GM19463 (cell line): ENCODE data around the gene LAMB4.

Experiments used
- ATAC-seq: cut with Tn5 transposase; IDR thresholded peaks from one replicate; pipeline ENCODE4 v1.9.1; 2021; ENCODE audit warnings: mild to moderate bottlenecking, moderate library complexity; ENCODE audit not compliant: unreplicated experiment

LAMB4 gene

DNA sequence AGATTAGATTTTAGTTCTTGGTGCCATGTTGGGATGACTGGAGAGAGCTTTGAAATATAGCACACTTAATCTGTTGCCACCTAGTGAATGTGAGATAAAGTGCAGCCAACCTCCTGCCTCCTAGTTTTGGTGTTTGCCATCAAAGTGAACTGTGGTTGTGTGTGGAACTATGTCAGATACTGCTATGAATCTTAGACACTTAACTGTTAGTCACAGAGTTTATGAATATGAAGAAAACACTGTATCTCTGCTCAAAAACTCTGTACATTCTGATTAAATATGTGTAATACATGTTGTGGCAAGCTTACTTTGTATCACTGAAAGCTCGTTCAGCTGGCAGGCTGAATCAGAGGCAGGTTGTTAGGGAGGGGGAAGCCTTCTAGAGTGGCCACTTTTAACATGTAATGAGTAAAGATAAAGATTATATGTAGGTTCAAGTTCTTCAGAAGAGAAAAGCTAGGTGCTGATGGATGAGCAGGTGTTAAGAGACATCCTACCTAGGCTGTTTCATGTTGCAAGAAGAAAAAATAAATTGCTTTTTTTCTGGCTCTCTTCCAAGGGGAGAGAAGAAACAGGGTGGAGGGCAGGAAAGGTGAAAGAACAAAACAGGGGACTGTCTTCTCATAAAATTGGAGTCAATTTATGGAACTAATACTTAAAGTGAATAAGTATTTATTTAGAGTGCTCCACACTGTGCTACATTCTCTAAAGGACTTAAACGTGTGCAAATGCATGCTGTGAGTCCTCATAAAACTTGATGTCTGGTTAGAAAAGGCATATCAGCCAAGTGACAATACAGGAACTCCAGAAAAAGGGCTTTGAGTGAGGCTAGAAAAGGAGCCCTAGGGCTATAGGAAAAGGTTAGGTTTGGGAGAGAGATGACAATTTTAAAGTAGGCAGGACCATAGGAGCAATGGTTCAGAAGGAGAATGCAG is 113.1 kb downstream of the LAMB4 start:
- no peak for ATAC-seq

DNA sequence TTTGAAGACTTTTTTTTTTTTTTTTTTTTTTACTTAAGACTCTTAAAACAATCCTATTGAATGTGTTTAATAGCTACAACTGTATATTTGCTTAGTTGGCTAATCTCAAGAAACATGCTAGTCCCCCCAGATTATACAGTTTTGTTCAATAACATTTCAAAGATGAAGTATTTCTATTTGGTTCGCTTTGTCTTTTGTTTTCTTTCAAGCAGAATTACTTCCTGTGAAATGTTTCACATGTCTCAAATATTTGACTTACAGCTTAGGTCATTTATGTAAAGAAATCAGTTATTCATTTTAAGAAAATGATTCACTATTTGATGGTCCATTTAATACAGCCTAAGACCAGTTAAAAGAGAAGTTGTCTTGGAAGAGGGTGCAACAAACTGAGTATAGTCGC is 114.4 kb downstream of the LAMB4 start:
- no peak for ATAC-seq

DNA sequence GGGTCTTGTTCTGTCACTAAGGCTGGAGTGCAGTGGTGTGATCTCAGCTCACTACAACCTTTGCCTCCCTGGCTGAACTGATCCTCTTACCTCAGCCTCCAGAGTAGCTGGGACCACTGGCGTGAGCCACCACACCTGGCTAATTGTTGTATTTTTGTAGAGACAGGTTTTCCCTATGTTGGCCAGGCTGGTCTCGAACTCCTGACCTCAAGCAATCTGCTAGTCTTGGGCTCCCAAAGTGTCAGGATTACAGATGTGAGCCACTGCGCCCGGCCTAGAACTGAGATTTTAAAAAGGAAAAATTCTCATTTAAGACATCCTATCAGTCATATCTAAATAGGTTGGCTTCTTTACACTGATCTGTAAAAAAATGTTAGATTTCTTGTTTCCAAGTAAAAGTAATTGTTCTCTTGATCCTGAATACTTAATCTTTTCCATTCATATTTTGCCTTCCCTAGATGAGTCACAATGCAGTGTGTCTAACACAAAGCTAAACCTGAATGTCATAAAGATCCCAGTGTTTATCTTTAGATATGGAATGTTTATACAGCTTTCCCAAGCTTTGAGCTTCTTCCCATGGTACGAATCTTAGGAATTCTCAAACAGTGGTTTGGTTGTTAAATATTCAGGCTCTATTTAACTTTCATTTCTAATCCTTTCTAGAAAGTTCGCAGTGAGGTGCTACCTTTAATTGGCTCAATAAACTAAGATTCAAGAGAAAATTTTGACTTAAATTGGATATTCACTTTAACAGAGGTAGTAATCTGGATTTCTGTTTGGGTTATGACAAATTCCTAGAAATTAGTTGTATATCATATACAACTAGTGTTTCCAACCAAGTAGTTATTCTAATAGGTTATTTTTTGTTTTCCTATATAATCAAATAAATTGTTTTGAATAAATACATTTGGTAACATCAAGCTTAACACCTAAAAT is 115.1 kb downstream of the LAMB4 start:
- ATAC-seq = no peak

GRCh38 chr7:108014215-108014614 is 115.9 kb downstream of the LAMB4 start:
- ATAC-seq = no peak

- ATAC-seq = no peak
These were observed 117.4 kb downstream of the LAMB4 start for GRCh38 chr7:108012499-108013430.

DNA sequence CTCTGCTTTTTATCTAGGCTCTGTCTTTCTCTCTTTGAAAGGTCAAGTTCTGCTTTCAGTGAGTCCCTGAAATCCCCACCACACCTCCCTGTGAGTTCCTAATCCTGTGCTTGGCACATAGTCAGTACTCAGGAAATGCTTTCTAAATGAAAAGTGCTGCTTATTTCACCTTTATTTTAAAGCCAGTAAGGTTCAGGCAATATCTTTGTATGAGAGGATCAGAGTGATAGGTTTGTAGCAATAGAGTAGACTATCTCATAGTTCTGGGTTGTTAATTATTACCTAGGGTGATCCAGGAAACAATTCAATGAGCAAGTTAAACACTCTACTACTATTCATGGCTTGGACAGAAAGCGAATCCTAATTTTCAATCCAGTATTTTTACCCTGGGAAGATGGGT is 119.8 kb downstream of the LAMB4 start:
- no peak for ATAC-seq

GRCh38 chr7:108009873-108010272 is 120.3 kb downstream of the LAMB4 start:
- no peak for ATAC-seq

DNA sequence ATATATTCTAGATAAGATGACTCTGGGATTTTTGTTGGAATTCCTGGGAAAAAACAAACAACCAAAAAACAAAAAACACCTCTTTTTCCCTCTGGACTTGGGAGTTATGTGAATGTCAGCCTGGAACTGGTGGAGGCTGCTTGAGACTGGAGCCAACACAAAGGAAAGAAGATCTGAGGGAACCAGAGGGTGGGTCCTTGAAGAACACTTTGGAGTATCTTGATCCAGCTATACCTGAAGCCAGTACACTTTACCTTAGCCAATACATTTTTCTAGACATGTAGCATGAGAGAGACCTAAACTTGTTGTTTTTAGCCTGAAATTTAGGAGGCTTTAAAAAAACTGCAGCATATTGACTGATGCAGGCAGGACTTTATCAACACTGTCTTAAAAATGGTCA is 121.3 kb downstream of the LAMB4 start:
- ATAC-seq = no peak

- ATAC-seq = no peak
These were observed 121.9 kb downstream of the LAMB4 start for GRCh38 chr7:108008240-108008639.

DNA sequence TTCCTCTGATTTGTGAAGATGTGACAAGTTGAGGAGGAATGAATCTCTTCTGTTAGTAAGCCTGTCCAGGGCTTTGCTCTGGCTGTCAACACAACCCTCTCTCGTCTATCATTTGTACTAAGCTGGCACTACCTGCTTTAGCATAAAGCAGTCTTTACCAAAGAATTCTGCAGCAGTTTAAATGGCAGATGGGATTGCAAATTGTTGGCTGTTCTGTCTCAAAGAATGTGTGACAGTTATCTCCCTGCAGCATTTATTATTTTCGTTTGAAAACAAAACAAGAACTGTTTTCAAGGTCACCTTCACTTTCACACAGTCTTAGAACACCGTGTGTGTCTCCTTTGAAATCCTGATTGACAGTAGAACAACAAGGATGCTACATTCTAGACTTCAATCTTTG is 122.4 kb downstream of the LAMB4 start:
- ATAC-seq = no peak

DNA sequence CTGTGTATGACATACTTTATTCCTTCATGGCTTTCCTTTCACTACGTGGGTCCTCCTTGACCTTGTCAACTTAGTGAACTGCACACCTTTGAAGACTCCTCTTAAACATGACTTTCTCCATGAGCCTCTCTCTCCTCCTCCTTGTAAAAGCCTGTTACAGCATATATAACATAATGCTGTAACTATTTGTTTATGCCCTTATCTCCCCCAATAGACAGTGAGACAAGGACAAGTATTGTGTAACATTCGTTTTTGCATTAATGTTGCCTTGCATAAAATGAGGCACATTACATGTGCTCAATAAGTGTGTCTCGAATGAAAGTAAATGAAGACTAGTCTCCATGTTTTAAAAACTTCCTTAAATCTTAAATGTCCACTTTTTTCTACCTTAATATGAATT is 122.9 kb downstream of the LAMB4 start:
- no peak for ATAC-seq

DNA sequence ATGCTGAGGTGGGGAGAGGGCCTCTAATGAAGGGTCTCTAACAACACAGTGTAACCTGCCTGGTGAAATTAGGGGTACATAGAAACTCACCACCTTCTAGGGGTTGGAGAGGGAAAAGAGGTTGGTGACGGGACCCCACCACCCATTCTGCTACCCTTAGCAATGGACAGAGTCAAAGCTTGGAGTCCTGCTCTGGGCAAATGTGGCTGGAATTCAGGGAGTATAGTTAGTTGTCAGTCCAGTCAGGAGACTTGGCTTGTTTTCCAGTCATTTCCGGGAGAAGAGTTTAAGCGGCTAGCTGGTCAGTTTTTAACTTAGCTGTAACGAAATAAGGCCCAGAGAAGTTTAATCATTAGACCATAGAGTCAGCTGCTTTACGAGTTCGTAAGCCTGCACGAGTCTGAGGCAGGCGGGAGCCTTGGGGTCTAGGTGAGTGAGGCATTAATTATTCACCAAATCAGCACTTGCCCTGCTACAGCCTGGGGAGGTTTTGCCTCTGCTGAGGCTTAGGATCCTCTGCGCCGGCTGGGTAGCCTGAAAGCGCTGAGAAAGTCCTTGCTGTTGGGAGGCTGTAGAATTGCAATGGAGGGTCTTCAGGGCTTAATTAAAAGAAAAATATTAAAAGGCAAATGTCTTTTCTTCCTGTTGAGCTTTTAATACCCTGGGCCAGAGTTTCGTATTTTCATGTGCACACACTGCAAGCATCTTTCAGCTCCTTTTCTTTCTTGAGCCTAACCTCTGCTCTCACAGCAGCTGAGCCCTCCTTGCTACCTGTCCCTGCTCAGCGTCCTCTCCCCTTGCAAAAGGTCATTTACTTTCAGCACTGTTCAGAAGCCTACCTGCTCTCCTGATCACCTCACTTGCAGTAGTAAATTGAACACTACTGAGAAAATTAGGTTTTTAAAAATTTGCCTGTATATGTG is 125.7 kb downstream of the LAMB4 start:
- peak; percentile 60 for ATAC-seq

- ATAC-seq = no peak
These were observed 126.6 kb downstream of the LAMB4 start for GRCh38 chr7:108003599-108003935.

DNA sequence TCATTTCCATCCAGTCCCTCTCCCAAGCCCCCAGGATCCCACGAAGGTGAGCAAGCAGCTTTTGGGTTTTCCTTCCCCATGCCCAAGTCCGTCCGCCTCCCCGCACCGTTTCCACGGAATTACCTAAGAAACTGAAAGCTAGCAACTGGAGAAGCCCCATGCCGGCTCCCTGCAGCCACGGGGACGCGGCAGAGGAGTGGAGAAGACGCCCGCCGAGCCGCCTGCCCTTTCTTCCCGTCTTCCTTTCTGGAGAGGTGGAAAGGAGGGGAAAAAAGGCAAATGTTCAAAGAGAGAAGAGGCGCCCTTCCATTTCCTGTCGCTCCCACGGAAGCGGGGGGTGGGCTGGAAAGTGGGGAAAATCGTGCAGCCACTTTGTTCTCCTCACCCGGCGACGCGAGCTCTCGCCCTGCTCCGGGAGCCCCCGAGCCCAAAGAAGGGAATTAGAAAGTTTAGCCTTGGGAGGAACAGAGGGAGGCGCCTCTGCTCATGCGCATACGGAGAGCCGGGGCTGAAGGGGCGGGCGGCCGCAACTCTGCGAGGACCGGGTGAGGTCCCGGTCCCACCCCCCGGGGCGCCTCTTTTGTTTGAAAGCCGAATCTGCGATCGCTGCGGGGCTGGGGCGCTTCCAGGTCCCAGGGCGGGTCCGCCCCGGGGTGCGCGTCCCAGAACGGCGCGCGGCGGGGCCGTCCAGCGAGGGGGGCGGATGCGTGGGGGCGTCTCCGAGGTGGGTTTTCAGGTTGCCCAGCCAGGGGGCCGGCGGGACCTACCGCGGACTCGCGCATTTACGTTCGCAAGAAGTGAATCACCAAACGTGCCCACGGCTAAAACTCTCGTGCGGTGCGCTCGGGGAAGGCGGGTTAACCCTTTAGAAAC is 127.2 kb downstream of the LAMB4 start, which contains the start of gene LAMB1:
Gene LAMB1, minus strand, starts transcription at position 436 of the 873 bp plus-strand sequence. Its CDS starts 276 bp downstream, at position 160.
- no peak for ATAC-seq

DNA sequence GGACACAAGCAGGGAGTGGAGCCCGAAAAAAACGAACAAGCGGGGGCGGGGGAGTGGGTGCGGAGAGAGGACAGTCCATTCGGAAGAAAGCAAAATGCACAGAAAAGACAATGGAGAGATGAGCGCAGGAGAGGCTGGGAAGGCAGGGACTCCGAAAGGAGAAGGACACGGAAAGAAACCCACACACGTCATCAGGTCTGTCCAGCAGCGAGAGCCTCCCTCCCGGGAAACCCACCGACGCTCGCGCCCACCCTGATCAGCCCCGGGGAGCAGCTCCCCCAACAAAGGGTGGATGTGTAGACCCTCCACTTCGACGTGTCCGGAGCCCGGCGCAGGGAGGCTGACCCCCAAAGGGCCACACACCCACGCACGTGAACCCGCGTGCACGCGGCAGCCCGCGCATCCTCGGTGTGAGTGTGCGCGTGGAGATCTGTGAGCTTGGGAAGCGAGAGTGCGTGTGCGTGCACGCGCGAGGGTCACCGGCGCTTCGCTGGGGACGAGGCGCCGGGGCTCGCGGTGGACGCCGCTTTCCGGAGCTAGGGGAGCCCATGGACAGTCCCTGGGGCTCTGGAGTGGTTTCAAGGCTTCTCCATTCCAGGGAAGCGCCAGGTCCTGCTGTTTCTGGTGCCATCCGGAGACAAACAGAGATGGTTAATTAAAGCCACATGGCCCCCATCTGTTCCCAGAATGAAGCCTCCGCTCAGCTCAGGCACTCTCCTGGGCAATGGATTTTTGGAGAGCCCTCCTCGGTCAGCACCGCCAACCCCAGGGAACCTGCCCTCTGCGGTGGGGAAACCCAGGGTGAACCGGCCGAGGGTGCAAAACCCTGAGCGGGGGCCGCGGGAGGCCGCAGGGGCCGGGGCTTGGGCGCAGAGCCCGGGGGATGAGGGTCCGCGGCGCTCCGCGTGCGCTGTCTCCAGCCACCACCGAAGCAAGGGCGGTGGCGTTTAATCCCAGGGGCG is 128.1 kb downstream of the LAMB4 start:
- no peak for ATAC-seq

GRCh38 chr7:108000875-108001763 is 129.0 kb downstream of the LAMB4 start:
- no peak for ATAC-seq
